AG10803 (cell line): ENCODE measurements around the gene CISD1.
A peak's percentile ranks its signal among the peaks of the same experiment; 100 is the strongest.

Source experiments
- DNase-seq: peaks from one replicate; pipeline ENCODE4 v3.0.0; 2010; ENCODE audit warnings: low read depth
- H3K4me3 ChIP-seq: 2 replicates; pipeline ENCODE4 v1.5.1; 2011; ENCODE audit warnings: mild to moderate bottlenecking, low read length, control low read depth
- CTCF ChIP-seq: conservative IDR thresholded peaks from 2 replicates; pipeline ENCODE4 v1.5.1; 2011; ENCODE audit warnings: mild to moderate bottlenecking, low read length, control low read depth, inconsistent platforms

Gene CISD1

GRCh38 chr10:58258977-58259692, 9.8 kb upstream of the CISD1 start:
- TF ChIP-seq CTCF: peak; percentile 15; the same call in 1 of the 2 replicates
- no peak overlapping the region for H3K4me3 ChIP-seq
- DNase-seq: no peak

- H3K4me3 ChIP-seq: no peak overlapping the region
- no peak for TF ChIP-seq CTCF
- no peak for DNase-seq
These were observed 8.6 kb upstream of the CISD1 start for GRCh38 chr10:58260334-58260733.

DNA sequence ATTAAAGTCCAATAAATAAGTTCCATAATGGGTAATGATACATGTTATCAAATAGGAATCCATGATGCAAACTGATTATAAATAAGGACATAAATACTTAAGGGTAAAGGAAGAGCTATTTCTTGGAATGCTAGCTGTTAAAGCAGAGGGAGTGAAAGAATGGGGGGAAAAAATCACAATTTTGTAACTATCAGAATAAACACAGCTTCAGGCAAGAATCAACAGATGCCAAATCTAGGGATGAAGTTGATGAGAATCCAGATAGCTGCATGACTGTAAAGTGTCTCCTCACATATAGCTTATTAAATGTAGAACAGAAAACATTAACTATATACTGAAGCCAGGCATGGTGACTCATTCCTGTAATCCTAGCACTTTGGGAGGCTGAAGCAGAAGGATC, 6.2 kb upstream of the CISD1 start:
- H3K4me3 ChIP-seq: no peak overlapping the region
- no peak for DNase-seq
- no peak for TF ChIP-seq CTCF

DNA sequence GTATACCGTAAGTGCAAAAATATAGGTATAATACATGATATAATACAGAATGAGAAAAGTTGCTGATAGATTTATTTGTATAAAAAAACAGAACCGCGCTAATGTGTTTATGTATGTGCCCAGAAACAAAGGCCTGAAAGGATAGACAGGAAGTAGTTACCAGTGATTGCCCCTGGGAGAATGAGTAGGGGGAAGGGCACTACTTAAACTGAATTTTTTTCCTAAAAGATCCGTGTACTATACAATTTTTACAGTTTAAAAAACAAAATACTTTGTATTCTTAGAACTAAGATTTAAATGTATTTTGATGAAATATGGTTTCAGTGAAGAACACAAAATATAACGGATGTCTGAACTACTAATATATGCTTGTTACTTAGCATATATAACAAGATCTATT, 4.2 kb upstream of the CISD1 start:
- no peak for DNase-seq
- no peak for TF ChIP-seq CTCF
- H3K4me3 ChIP-seq: no peak overlapping the region

DNA sequence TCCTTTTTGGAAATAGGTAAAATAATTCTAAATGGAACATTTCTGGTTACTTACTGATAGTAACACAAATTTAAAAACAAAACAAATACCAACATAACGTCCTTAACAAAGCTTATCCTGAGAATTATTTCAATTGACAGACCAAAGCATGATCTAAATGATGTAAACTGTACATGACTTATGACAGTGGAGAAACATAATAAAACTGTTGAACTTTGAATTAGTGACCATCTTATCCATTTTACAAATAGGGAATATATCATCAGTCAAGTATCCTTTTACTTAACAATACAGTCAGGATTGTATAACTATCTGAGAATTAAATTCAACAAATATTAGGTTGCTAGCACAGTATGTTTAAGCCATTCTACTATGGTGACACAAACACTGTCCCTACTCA, 3.7 kb upstream of the CISD1 start:
- no peak for DNase-seq
- peak overlapping the region; percentile 81 for H3K4me3 ChIP-seq
- TF ChIP-seq CTCF: no peak

DNA sequence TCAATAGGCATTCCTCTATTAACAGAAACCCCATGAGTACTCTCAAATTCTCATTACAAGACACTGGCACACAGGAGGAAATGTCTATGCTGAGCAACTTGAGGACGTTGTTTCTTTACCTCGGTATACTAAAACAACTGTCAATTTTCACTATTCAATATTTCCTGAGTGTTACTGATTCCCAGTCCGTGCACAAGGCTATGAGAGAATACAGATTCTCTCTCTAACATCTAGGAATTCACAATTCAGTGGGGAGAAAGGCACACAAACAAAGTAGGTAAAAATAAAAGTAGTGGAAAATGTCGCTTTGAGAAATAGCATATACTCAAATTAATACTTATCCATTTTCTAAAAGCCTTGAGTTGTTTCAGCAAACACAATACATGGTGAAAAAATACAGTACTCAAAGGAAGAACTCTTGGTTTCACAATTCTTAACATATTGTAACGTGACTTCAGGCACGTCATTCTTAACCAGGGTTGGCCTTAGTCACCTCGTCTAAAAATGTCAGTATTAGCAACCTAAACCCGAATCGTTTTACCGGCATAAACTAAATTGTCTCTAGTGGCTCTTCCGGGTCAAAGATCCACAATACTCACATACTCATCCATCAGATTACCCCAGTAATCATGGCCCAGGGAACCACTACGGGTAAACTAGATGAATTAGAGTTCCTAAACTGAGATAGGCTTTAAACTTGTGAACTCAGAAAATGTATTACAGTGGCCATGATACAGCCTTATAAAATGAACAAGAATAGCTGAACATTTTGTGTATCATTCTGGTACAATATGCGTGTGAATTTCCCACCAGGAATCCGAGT, 2.7 kb upstream of the CISD1 start:
- peak; percentile 66 for DNase-seq
- no peak for TF ChIP-seq CTCF
- peak overlapping the region; percentile 81 for H3K4me3 ChIP-seq
